ENCODE data around the gene BCKDHA.

DNA sequence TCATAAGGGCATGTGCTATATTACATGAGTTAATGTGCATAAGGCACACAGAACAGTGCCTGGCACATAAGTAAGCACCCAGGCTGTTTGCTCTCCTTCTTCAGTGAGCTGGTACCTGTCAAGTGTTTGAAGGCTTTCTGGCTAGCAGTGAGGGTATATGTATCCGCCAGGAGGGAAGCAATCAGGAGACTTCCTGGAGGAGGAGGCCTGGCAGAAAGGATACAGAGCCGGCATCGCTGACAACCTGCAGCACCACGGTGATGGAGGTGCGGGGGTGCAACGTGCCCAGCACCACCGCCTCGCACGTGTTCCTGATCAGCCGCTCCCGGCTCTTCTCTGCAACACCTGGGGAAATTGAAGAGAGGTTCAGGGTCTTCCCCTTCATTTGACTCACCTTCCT lies 6.0 kb upstream of the BCKDHA start:
- TF ChIP-seq CTCF (conservative IDR thresholded peaks at IDR 0.05 in 1 of 2, IDR thresholded peaks at IDR 0.05 in 1 of 2; ENCODE audit: low read depth in 1 of 2, low read length in 2 of 2): no peak
- TF ChIP-seq EZH2 (IDR thresholded peaks at IDR 0.05; ENCODE audit: low read length, missing control alignments): no peak
